GM23338 (cell line): ENCODE measurements around the gene SLC24A5. TPM values are rescaled to one million over a fixed set of nuclear protein-coding genes. Genes with fewer than 3 reads are reported as not detected.

Source experiments
- ATAC-seq: fragments of 200-7000 bp; cut with Tn5 transposase; 3 replicates; pipeline ENCODE4 v1.9.1; 2020
- DNase-seq: peaks from one replicate; pipeline ENCODE4 v3.0.0-alpha.2; 2015; ENCODE audit warnings: low spot score
- H2AFZ ChIP-seq: fragments of 200-600 bp; sonication (generic); 2 replicates; pipeline ENCODE4 v1.8.0; 2016; ENCODE audit warnings: antibody characterized with exemption, mild to moderate bottlenecking, moderate library complexity
- H3F3A ChIP-seq: fragments of 200-600 bp; sonication (generic); replicated peaks from 2 replicates; pipeline ENCODE4 v1.8.0; 2017; ENCODE audit warnings: antibody characterized with exemption, mixed run types, low read depth
- H3K27ac ChIP-seq: fragments of 200-600 bp; sonication (generic); 2 replicates; pipeline ENCODE4 v1.6.1; 2016; ENCODE audit warnings: low read depth
- H3K27me3 ChIP-seq: fragments of 200-600 bp; sonication (generic); 2 replicates; pipeline ENCODE4 v1.8.0; 2016; ENCODE audit warnings: mild to moderate bottlenecking, mixed run types, moderate library complexity; ENCODE audit not compliant: insufficient read depth
- H3K36me3 ChIP-seq: fragments of 200-600 bp; sonication (generic); 2 replicates; pipeline ENCODE4 v1.8.0; 2016; ENCODE audit warnings: mild to moderate bottlenecking; ENCODE audit not compliant: insufficient read depth
- H3K4me1 ChIP-seq: fragments of 200-600 bp; sonication (generic); 2 replicates; pipeline ENCODE4 v1.8.0; 2016; ENCODE audit warnings: mild to moderate bottlenecking, moderate library complexity; ENCODE audit not compliant: insufficient read depth
- H3K4me2 ChIP-seq: fragments of 200-600 bp; sonication (generic); 2 replicates; pipeline ENCODE4 v1.7.1; 2017; ENCODE audit warnings: mixed run types
- H3K4me3 ChIP-seq: fragments of 200-600 bp; sonication (generic); 2 replicates; pipeline ENCODE4 v1.6.1; 2016; ENCODE audit warnings: mixed run types
- H3K79me2 ChIP-seq: fragments of 200-600 bp; sonication (generic); replicated peaks from 2 replicates; pipeline ENCODE4 v1.8.0; 2017; ENCODE audit warnings: mild to moderate bottlenecking; ENCODE audit not compliant: insufficient read depth
- H3K9me2 ChIP-seq: fragments of 200-600 bp; sonication (generic); 2 replicates; pipeline ENCODE4 v1.8.0; 2017; ENCODE audit not compliant: insufficient read depth
- H4K20me1 ChIP-seq: fragments of 200-600 bp; sonication (generic); replicated peaks from 2 replicates; pipeline ENCODE4 v1.8.0; 2017; ENCODE audit warnings: mild to moderate bottlenecking; ENCODE audit not compliant: insufficient read depth
- H3K27ac Mint-ChIP-seq: 2 replicates; pipeline ENCODE4 v1.8.0; 2020; ENCODE audit warnings: inconsistent platforms, mild to moderate bottlenecking, moderate library complexity, mixed read lengths
- H3K27me3 Mint-ChIP-seq: 3 replicates; pipeline ENCODE4 v1.8.0; 2022; ENCODE audit warnings: low read depth, mild to moderate bottlenecking, moderate library complexity, mixed read lengths, inconsistent platforms; ENCODE audit not compliant: insufficient read depth, poor library complexity
- H3K36me3 Mint-ChIP-seq: 3 replicates; pipeline ENCODE4 v1.8.0; 2021; ENCODE audit warnings: low read depth, mild to moderate bottlenecking, inconsistent platforms, moderate library complexity, mixed read lengths
- H3K4me1 Mint-ChIP-seq: 3 replicates; pipeline ENCODE4 v1.8.0; 2020; ENCODE audit warnings: mild to moderate bottlenecking, inconsistent platforms, mixed read lengths
- H3K4me3 Mint-ChIP-seq: 3 replicates; pipeline ENCODE4 v1.8.0; 2021; ENCODE audit warnings: moderate library complexity, mild to moderate bottlenecking, inconsistent platforms, mixed read lengths
- H3K9me3 Mint-ChIP-seq: 3 replicates; pipeline ENCODE4 v1.8.0; 2020; ENCODE audit warnings: moderate library complexity, mild to moderate bottlenecking, inconsistent platforms, mixed read lengths
- CREB1 ChIP-seq: fragments of 250-450 bp; sonication (Bioruptor Pico); IDR thresholded peaks from 2 replicates; pipeline ENCODE4 v1.5.0; 2020; ENCODE audit warnings: low read depth, mild to moderate bottlenecking, moderate library complexity
- ETS1 ChIP-seq: IDR thresholded peaks from 2 replicates; pipeline ENCODE4 v1.6.1; 2016; ENCODE audit warnings: antibody characterized with exemption
- EZH2 ChIP-seq: fragments of 200-600 bp; sonication (generic); IDR thresholded peaks from one replicate; pipeline ENCODE4 v1.8.0; 2017; ENCODE audit warnings: antibody characterized with exemption, mild to moderate bottlenecking, low read depth; ENCODE audit not compliant: unreplicated experiment
- EZH2phosphoT487 ChIP-seq: fragments of 200-600 bp; sonication (generic); IDR thresholded peaks from one replicate; pipeline ENCODE4 v1.8.1; 2018; ENCODE audit warnings: antibody characterized with exemption; ENCODE audit not compliant: unreplicated experiment
- JUNB ChIP-seq: IDR thresholded peaks from one replicate; pipeline ENCODE4 v1.6.1; 2016; ENCODE audit warnings: antibody characterized with exemption; ENCODE audit not compliant: unreplicated experiment
- NANOG ChIP-seq: IDR thresholded peaks from 2 replicates; pipeline ENCODE4 v1.6.1; 2016; ENCODE audit warnings: antibody characterized with exemption, borderline replicate concordance
- STAT1 ChIP-seq: IDR thresholded peaks from one replicate; pipeline ENCODE4 v1.6.1; 2016; ENCODE audit warnings: antibody characterized with exemption; ENCODE audit not compliant: unreplicated experiment
- ZNF114 ChIP-seq: fragments of 250-450 bp; sonication (Bioruptor Pico); IDR thresholded peaks from 2 replicates; pipeline ENCODE4 v1.5.0; 2020; ENCODE audit warnings: mild to moderate bottlenecking, moderate library complexity
- ZNF331 ChIP-seq: fragments of 250-450 bp; sonication (Bioruptor Pico); IDR thresholded peaks from 2 replicates; pipeline ENCODE4 v1.5.0; 2020; ENCODE audit warnings: low read depth, mild to moderate bottlenecking, moderate library complexity
- polyA plus RNA-seq: library from polyadenylated mRNA; unstranded; fragments of >200 nt; fragmentation: Nextera tagmentation; extraction: Ambion mirVana; gene quantifications from 2 replicates; pipeline ENCODE4 v1.2.1, GENCODE V29; 2016
- total RNA-seq: library from RNA; depleted of rRNA; stranded (reverse); fragments of >200 nt; shearing (Covaris generic); gene quantifications from 2 replicates; pipeline ENCODE4 v1.2.3, GENCODE V29; 2014
- TF ChIP-seq, protein P1 (sequence below), 2 experiments: fragments of 200-600 bp in 1 of 2; sonication (generic) in 1 of 2; conservative IDR thresholded peaks; 2 replicates each; pipeline versions ENCODE4 v1.5.1 to v1.6.1; 2016 to 2017; ENCODE audit warnings: antibody characterized with exemption in 2 of 2, low read depth in 2 of 2, mild to moderate bottlenecking in 2 of 2, moderate library complexity in 1 of 2
- TF ChIP-seq, protein P2 (sequence below): IDR thresholded peaks from one replicate; pipeline ENCODE4 v1.6.1; 2018; ENCODE audit warnings: antibody characterized with exemption; ENCODE audit not compliant: unreplicated experiment

Gene SLC24A5
- total and polyA plus RNA-seq, 2 experiments from 2014 or later: 0.39 TPM; not detected in 1

- TF ChIP-seq NANOG (no peak), ZNF331 (CRISPR knock-in tag) (no peak), STAT1 (no peak), ETS1 (no peak)
These were observed 56.2 kb downstream of the SLC24A5 start (continued) for GRCh38 chr15:48176957-48177356.

DNA sequence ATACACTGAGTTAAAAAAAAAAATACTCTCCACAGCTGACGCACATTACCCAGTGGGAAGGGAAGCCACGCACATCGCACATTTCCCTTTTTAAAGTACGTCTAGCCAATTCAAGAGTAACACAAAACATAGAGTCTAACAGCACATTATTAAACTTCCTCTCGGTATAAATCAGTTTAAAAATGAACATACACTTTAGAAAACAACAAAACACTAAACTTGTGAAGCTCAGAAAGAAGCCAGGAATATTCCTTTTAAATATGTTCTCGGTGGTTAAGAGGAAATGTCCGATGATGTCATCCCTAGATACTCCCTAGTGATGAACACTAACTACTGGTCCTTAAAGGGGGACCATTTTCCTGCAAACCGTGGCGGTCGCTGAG is 56.6 kb downstream of the SLC24A5 start:
- Histone ChIP-seq H3K27me3 (no peaks in the 10 kb centered on the region), H4K20me1 (0 out of 2 replicates have a peak, but pooled peaks cover 8% of the 10 kb centered on the region), H2AFZ (no peak overlapping the region), H3K4me2 (peak overlapping the region; percentile 75), H3K9me2 (no peaks in the 10 kb centered on the region), H3K27ac (peak overlapping the region; percentile 84; the same call in 1 of the 2 replicates), H3K36me3 (no peaks in the 10 kb centered on the region), H3K79me2 (peaks cover 52% of the 10 kb centered on the region), H3K4me1 (peaks cover 27% of the 10 kb centered on the region), H3F3A (no peaks in the 10 kb centered on the region), H3K4me3 (peak overlapping the region; percentile 63)
- H3K27ac Mint-ChIP-seq: peak overlapping the region; percentile 97
- ATAC-seq (peak; percentile 38; the same call in 2 of the 3 replicates), DNase-seq (peak; percentile 51)
- H3K4me1 Mint-ChIP-seq: peaks cover 50% of the 10 kb centered on the region
- H3K4me3 Mint-ChIP-seq: peak overlapping the region; percentile 92
- no peaks in the 10 kb centered on the region for H3K36me3 Mint-ChIP-seq
- peaks cover 2% of the 10 kb centered on the region for H3K27me3 Mint-ChIP-seq
- H3K9me3 Mint-ChIP-seq: no peaks in the 10 kb centered on the region
- TF ChIP-seq EZH2 (no peak), ETS1 (no peak), STAT1 (no peak), EZH2phosphoT487 (no peak), CREB1 (CRISPR knock-in tag) (no peak), NANOG (no peak), JUNB (no peak), ZNF114 (no peak)
- TF ChIP-seq, protein P1, sequence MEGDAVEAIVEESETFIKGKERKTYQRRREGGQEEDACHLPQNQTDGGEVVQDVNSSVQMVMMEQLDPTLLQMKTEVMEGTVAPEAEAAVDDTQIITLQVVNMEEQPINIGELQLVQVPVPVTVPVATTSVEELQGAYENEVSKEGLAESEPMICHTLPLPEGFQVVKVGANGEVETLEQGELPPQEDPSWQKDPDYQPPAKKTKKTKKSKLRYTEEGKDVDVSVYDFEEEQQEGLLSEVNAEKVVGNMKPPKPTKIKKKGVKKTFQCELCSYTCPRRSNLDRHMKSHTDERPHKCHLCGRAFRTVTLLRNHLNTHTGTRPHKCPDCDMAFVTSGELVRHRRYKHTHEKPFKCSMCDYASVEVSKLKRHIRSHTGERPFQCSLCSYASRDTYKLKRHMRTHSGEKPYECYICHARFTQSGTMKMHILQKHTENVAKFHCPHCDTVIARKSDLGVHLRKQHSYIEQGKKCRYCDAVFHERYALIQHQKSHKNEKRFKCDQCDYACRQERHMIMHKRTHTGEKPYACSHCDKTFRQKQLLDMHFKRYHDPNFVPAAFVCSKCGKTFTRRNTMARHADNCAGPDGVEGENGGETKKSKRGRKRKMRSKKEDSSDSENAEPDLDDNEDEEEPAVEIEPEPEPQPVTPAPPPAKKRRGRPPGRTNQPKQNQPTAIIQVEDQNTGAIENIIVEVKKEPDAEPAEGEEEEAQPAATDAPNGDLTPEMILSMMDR (conservative IDR thresholded peaks at IDR 0.05; ENCODE audit: low read depth in 2 of 2): no peak
- TF ChIP-seq, protein P2, sequence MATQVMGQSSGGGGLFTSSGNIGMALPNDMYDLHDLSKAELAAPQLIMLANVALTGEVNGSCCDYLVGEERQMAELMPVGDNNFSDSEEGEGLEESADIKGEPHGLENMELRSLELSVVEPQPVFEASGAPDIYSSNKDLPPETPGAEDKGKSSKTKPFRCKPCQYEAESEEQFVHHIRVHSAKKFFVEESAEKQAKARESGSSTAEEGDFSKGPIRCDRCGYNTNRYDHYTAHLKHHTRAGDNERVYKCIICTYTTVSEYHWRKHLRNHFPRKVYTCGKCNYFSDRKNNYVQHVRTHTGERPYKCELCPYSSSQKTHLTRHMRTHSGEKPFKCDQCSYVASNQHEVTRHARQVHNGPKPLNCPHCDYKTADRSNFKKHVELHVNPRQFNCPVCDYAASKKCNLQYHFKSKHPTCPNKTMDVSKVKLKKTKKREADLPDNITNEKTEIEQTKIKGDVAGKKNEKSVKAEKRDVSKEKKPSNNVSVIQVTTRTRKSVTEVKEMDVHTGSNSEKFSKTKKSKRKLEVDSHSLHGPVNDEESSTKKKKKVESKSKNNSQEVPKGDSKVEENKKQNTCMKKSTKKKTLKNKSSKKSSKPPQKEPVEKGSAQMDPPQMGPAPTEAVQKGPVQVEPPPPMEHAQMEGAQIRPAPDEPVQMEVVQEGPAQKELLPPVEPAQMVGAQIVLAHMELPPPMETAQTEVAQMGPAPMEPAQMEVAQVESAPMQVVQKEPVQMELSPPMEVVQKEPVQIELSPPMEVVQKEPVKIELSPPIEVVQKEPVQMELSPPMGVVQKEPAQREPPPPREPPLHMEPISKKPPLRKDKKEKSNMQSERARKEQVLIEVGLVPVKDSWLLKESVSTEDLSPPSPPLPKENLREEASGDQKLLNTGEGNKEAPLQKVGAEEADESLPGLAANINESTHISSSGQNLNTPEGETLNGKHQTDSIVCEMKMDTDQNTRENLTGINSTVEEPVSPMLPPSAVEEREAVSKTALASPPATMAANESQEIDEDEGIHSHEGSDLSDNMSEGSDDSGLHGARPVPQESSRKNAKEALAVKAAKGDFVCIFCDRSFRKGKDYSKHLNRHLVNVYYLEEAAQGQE: no peak
